Esophagus squamous epithelium (tissue), 5 donors: Measurements from ENCODE around the gene SH3RF2. TPM values are rescaled to one million over a fixed set of nuclear protein-coding genes. Genes with fewer than 3 reads are reported as not detected.

Experiments
- DNase-seq: peaks from one replicate; lab custom pipeline; 2025; lab: John Stamatoyannopoulos, UW
- H3K27ac ChIP-seq, 4 donors: fragments of 200-600 bp; sonication (generic); one replicate each; pipeline ENCODE4 v1.5.1; 2016 to 2019; ENCODE audit warnings: mild to moderate bottlenecking in 1 of 4
- H3K27me3 ChIP-seq, 4 donors: fragments of 200-600 bp; sonication (generic); 1 replicate in 3 of 4; 2 replicates in 1 of 4; pipeline versions ENCODE4 v1.5.1 to v1.6.0; 2017 to 2021; ENCODE audit warnings: antibody characterized with exemption in 1 of 4
- H3K36me3 ChIP-seq, 3 donors: fragments of 200-600 bp; sonication (generic); one replicate each; pipeline ENCODE4 v1.5.1; 2016 to 2019
- H3K4me1 ChIP-seq, 3 donors: fragments of 200-600 bp; sonication (generic); one replicate each; pipeline ENCODE4 v1.5.1; 2017 to 2019
- H3K4me3 ChIP-seq, 4 donors: fragments of 200-600 bp; sonication (generic); 1 replicate in 3 of 4; 2 replicates in 1 of 4; pipeline ENCODE4 v1.5.1; 2016 to 2019; ENCODE audit warnings: mild to moderate bottlenecking in 2 of 4, moderate library complexity in 1 of 4
- H3K9me3 ChIP-seq, 3 donors: fragments of 200-600 bp; sonication (generic); one replicate each; pipeline ENCODE4 v1.5.1; 2016 to 2019
- POLR2A ChIP-seq, 4 donors: fragments of 450-650 bp; IDR thresholded peaks; one replicate each; pipeline ENCODE4 v1.6.1; 2017; ENCODE audit warnings: antibody characterized with exemption in 4 of 4, mild to moderate bottlenecking in 4 of 4, moderate library complexity in 3 of 4
- WGBS, 2 donors: methylation state at CpG; one replicate each; pipeline ENCODE4 v1.1.5; 2018; 5-methylcytosine and 5-hydroxymethylcytosine counted together
- intact Hi-C: fragments of 100-400 bp; cut with DNase I; formaldehyde crosslinking; loops from one replicate; pipeline ENCODE4 v1.15.0; 2022
- total RNA-seq, 4 donors: library from RNA; depleted of rRNA; stranded (reverse); fragments of >200 nt; gene quantifications; one replicate each; pipeline ENCODE4 v1.1.0, GENCODE V29; 2016
- TF ChIP-seq, protein P1 (sequence below), 6 experiments: fragments of 450-650 bp in 4 of 6; fragments of 200-600 bp in 2 of 6; sonication (generic) in 2 of 6; IDR thresholded peaks; one replicate each; pipeline ENCODE4 v1.5.1; 2016 to 2019; ENCODE audit warnings: antibody characterized with exemption in 6 of 6, mild to moderate bottlenecking in 4 of 6, moderate library complexity in 4 of 6
- donor health status: DM: yes; HTN: yes; CAD: no.

Gene SH3RF2
- total RNA-seq, 4 donors from 2014 or later = 33.4 to 63.1 (median 59.1) TPM

DNA sequence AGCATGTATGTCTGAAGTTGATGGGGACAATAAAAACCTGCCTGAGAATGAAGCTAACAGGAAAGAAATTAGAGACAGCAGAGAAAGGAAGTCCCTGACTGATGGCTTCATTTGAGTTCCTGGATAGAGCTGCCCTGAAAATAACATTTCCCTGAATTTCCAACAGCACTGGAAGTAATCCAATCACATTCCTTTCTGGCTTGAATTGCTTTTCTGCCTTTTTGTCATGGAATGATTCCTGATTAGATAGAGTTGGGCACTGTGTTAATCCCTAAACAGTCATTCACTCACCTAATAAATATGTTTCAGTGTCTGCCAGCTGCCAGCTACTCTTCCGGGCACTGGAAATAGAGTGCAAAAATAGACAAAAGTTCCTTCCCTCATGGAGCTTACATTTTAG lies 30.0 kb upstream of the SH3RF2 start:
- DNase-seq = no peak
- H3K4me3 ChIP-seq = no peak overlapping the region
- intact Hi-C loops = no loop called here

DNA sequence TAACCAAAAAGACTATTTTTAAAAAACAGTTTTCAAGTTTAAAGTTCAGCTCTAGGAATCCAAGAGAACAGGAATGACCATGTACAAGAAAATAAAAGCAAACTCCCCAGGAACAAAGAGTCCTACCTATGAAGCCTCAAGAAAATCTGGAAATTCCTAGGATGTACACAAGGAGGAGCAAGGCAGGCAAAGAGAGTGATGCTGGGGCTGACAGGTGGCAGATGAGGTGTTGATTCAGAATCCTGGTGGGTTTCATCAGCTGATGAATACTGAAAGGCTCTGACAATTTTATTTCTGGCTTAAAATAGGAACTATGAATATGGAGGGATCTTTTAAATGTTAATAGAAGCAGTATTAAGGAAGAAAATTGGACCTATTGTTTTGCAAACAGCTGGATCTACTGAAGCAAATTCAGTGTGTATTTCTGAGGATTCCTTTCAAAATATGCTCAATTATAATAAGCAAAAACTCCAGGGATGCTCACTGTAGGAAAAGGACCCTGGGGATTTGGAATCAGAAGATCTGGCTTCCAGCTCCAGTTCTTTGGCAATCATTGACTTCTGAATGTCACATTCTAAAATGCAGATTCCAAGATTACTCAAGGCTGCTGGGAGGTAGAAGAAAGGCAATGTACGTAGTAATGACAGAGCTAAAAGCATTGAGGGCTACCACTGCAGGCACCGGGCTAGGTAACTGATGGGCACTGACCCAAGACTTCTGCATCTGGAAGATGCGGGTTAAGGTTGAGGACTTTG lies 28.0 kb upstream of the SH3RF2 start:
- H3K36me3 ChIP-seq = no peaks in the 10 kb centered on the region

More for the DNA sequence above, 30.0 kb upstream of the SH3RF2 start:
- Histone ChIP-seq H3K4me1 (no peaks in the 10 kb centered on the region), H3K27me3 (no peaks in the 10 kb centered on the region), H3K36me3 (no peaks in the 10 kb centered on the region), H3K27ac (no peak overlapping the region), H3K9me3 (no peaks in the 10 kb centered on the region)
- TF ChIP-seq, protein P1, sequence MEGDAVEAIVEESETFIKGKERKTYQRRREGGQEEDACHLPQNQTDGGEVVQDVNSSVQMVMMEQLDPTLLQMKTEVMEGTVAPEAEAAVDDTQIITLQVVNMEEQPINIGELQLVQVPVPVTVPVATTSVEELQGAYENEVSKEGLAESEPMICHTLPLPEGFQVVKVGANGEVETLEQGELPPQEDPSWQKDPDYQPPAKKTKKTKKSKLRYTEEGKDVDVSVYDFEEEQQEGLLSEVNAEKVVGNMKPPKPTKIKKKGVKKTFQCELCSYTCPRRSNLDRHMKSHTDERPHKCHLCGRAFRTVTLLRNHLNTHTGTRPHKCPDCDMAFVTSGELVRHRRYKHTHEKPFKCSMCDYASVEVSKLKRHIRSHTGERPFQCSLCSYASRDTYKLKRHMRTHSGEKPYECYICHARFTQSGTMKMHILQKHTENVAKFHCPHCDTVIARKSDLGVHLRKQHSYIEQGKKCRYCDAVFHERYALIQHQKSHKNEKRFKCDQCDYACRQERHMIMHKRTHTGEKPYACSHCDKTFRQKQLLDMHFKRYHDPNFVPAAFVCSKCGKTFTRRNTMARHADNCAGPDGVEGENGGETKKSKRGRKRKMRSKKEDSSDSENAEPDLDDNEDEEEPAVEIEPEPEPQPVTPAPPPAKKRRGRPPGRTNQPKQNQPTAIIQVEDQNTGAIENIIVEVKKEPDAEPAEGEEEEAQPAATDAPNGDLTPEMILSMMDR (IDR thresholded peaks at IDR 0.05) = no peak
- 50 to 69% methylated on average over 1 of the region's 1 CpG for WGBS, 2 donors

DNA sequence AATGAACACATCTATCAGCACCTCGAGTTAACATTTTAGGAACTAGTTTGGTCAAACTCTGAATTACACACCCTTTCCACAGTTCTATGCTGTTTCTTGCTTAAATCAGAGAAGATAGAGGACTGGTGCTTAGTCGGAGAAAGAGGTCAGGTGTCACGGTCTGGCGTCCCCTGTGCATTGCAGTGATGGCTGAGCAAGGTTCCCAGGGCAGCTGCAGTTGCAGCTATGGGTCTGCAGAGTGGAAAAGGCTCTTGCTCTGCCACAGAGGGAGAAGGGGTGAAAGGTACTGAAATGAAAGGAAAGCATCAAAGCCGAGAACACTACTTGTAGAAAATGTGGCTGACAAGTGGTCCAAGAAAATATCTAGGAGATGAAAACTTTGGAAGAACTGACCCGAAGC lies 25.2 kb upstream of the SH3RF2 start:
- TF ChIP-seq, protein P1 (IDR thresholded peaks at IDR 0.05) = no peak
- no peak for TF ChIP-seq POLR2A (IDR thresholded peaks at IDR 0.05)
- WGBS, 2 donors = 68 to 93% methylated on average over 6 of the region's 6 CpGs
- intact Hi-C loops = no loop called here
- DNase-seq = no peak
- H3K36me3 ChIP-seq = no peaks in the 10 kb centered on the region
- no peak overlapping the region for H3K27ac ChIP-seq
- no peaks in the 10 kb centered on the region for H3K9me3 ChIP-seq
- no peak overlapping the region for H3K4me3 ChIP-seq
- no peaks in the 10 kb centered on the region for H3K27me3 ChIP-seq
- no peaks in the 10 kb centered on the region for H3K4me1 ChIP-seq

More for the DNA sequence above, 28.0 kb upstream of the SH3RF2 start:
- Histone ChIP-seq H3K27ac (no peak overlapping the region), H3K4me1 (no peaks in the 10 kb centered on the region), H3K4me3 (no peak overlapping the region), H3K9me3 (no peaks in the 10 kb centered on the region), H3K27me3 (no peaks in the 10 kb centered on the region)
- 79 to 89% methylated on average over 3 of the region's 3 CpGs for WGBS, 2 donors
- intact Hi-C loops = no loop called here
- no peak for DNase-seq
- TF ChIP-seq, protein P1 (IDR thresholded peaks at IDR 0.05) = peak in 2 of 6 experiments; percentile 32 to 39
- TF ChIP-seq POLR2A (IDR thresholded peaks at IDR 0.05) = no peak

DNA sequence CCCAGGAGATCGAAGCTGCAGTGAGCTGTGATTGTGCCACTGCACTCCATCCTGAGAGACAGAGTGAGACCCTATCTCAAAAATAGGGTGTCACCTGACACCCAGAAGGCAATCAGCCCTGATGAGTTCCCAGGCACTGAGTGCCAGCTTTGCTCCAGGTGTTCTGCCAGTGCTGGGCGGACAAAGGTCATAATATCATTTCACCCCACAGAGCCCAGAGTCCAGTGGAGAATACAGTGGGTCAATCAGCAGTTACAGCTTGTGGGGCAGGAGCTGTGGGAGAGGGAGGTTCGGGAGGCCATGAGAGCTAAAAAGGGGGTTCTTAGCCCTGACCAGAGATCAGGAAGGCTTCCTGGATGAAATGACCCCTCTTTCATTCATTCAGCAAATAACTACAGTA lies 24.4 kb upstream of the SH3RF2 start:
- no peaks in the 10 kb centered on the region for H3K36me3 ChIP-seq
- intact Hi-C loops = no loop called here
- H3K9me3 ChIP-seq = no peaks in the 10 kb centered on the region
- no peaks in the 10 kb centered on the region for H3K4me1 ChIP-seq
- no peak overlapping the region for H3K4me3 ChIP-seq
- no peak for TF ChIP-seq POLR2A (IDR thresholded peaks at IDR 0.05)
- TF ChIP-seq, protein P1 (IDR thresholded peaks at IDR 0.05) = no peak
- DNase-seq = no peak
- H3K27me3 ChIP-seq = no peaks in the 10 kb centered on the region
- WGBS, 2 donors = 95 to 97% methylated on average over 3 of the region's 3 CpGs
- no peak overlapping the region for H3K27ac ChIP-seq

DNA sequence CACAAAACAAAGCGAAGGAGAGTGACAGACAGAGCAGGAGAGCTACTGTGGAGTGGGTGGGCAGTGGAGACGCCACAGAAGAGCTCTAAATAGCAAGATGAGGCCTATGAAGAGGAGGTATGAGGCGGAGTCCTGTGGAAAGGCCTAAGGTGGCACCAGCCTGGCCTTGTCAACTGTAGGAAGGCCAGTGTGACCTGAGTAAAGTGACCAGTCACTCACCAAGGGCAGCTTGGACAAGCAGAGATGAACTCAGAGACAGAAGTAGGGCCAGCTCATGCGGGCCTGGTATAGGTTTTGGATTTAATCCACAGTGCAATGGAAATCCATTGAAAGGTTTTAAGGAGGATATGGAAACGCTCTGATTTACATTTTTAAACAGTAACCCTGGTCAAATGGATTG lies 23.8 kb upstream of the SH3RF2 start:
- Histone ChIP-seq H3K27me3 (no peaks in the 10 kb centered on the region), H3K36me3 (no peaks in the 10 kb centered on the region), H3K9me3 (no peaks in the 10 kb centered on the region), H3K27ac (no peak overlapping the region), H3K4me3 (no peak overlapping the region), H3K4me1 (no peaks in the 10 kb centered on the region)
- no peak for DNase-seq
- 82 to 86% methylated on average over 5 of the region's 5 CpGs for WGBS, 2 donors
- intact Hi-C loops = no loop called here
- TF ChIP-seq, protein P1 (IDR thresholded peaks at IDR 0.05) = no peak
